Measurements from ENCODE around the gene ORC4.
"Not testable (repeated sequence)": the region's sequence is repeated elsewhere in the genome, so short reads cannot be mapped to it uniquely, and the experiment has no call there.

DNA sequence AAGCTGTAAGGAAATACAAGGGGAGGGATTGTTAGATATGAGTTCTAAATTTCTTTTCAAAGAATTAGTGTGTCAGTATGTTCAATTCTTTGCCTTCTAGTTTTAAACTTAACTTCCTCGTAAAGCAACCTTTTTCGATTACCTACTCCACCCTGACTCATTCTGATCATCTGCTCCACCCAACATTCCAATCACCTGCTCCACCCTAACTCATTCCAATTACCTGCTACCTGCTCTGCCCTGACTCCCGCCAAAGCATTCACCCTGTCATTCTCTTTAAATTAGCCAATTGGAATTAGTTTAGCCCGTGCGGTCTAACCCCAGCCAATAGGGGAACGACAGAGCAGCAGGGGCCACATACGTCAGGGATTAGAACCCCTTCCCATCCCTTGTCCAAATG is 12.1 kb downstream of the ORC4 start:
- not testable (repeated sequence) for TF ChIP-seq POLR2A (IDR thresholded peaks at IDR 0.05)
- TF ChIP-seq, protein P1, sequence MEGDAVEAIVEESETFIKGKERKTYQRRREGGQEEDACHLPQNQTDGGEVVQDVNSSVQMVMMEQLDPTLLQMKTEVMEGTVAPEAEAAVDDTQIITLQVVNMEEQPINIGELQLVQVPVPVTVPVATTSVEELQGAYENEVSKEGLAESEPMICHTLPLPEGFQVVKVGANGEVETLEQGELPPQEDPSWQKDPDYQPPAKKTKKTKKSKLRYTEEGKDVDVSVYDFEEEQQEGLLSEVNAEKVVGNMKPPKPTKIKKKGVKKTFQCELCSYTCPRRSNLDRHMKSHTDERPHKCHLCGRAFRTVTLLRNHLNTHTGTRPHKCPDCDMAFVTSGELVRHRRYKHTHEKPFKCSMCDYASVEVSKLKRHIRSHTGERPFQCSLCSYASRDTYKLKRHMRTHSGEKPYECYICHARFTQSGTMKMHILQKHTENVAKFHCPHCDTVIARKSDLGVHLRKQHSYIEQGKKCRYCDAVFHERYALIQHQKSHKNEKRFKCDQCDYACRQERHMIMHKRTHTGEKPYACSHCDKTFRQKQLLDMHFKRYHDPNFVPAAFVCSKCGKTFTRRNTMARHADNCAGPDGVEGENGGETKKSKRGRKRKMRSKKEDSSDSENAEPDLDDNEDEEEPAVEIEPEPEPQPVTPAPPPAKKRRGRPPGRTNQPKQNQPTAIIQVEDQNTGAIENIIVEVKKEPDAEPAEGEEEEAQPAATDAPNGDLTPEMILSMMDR (IDR thresholded peaks at IDR 0.05), result not testable (repeated sequence)
